HCT116 (cell line): ENCODE results near the gene PPP1R36. TPM values are rescaled to one million over a fixed set of nuclear protein-coding genes. Genes with fewer than 3 reads are reported as not detected.

ENCODE experiments used
- ATAC-seq: fragments of 200-7000 bp; cut with Tn5 transposase; 2 replicates; pipeline ENCODE4 v1.9.1; 2020; ENCODE audit warnings: mild to moderate bottlenecking, moderate library complexity
- BruUV-seq: library from RNA; stranded (reverse); fragments of 400-500 nt; replicated peaks from 2 replicates; lab custom pipeline; 2021; lab: Mats Ljungman, UMichigan
- CTCF ChIA-PET: fragments of 300-600 bp; sonication (Branson Sonifier 250); formaldehyde crosslinking; loops from one replicate; lab custom pipeline; 2021; ENCODE audit warnings: antibody characterized with exemption; lab: Charles Lee
- POLR2A ChIA-PET: fragments of 300-600, 350-600 bp; sonication (Branson Sonifier 250); formaldehyde crosslinking; loops from one replicate; lab custom pipeline; 2021; ENCODE audit warnings: antibody characterized with exemption; lab: Charles Lee
- RAD21 ChIA-PET, 2 experiments: fragments of 300-600 bp; sonication (Branson Sonifier 250); formaldehyde crosslinking; loops; one replicate each; lab custom pipeline; 2023; ENCODE audit warnings: low total read pairs in 2 of 2; ENCODE audit not compliant: uncharacterized antibody in 2 of 2, unreplicated experiment in 2 of 2, low non-redundant PET in 1 of 2; lab: Charles Lee
- DNase-seq: peaks from one replicate; pipeline ENCODE4 v3.0.0-alpha.2; 2010; ENCODE audit warnings: low read depth, low spot score
- H2AFZ ChIP-seq: fragments of 200-600 bp; shearing (Covaris generic), sonication (generic); 2 replicates; pipeline ENCODE4 v1.6.1; 2017; ENCODE audit warnings: low read depth, mixed run types, mixed read lengths, antibody characterized with exemption, low read length; ENCODE audit not compliant: poor library complexity, severe bottlenecking
- H3K27ac ChIP-seq: 2 replicates; pipeline ENCODE4 v1.5.1; 2012; ENCODE audit warnings: low read depth, low read length
- H3K27me3 ChIP-seq: fragments of 200-600 bp; sonication (generic); 2 replicates; pipeline ENCODE4 v1.6.1; 2016; ENCODE audit warnings: mixed run types, low read length, mixed read lengths; ENCODE audit not compliant: insufficient read depth
- H3K36me3 ChIP-seq, 2 experiments: fragments of 200-500 bp in 1 of 2; fragments of 200-600 bp in 1 of 2; sonication (Bioruptor generic) in 1 of 2; sonication (generic) in 1 of 2; 2 replicates each; pipeline versions ENCODE4 v1.5.1 to v1.6.1; 2014 to 2016; ENCODE audit warnings: low read length in 2 of 2, inconsistent platforms in 1 of 2, mixed read lengths in 1 of 2, mixed run types in 1 of 2; ENCODE audit not compliant: insufficient read depth in 2 of 2, control insufficient read depth in 1 of 2
- H3K4me1 ChIP-seq, 2 experiments: fragments of 200-600 bp in 1 of 2; sonication (generic) in 1 of 2; 2 replicates each; pipeline versions ENCODE4 v1.5.1 to v1.6.1; 2012 to 2017; ENCODE audit warnings: low read length in 2 of 2, inconsistent platforms in 1 of 2, mild to moderate bottlenecking in 1 of 2, mixed read lengths in 1 of 2, mixed run types in 1 of 2, moderate library complexity in 1 of 2; ENCODE audit not compliant: insufficient read depth in 2 of 2, control insufficient read depth in 1 of 2
- H3K4me2 ChIP-seq: fragments of 200-600 bp; sonication (generic); 2 replicates; pipeline ENCODE4 v1.6.1; 2017; ENCODE audit warnings: mixed run types, low read length, mixed read lengths
- H3K4me3 ChIP-seq, 2 experiments: fragments of 200-600 bp in 1 of 2; sonication (generic) in 1 of 2; replicated peaks in 1 of 2; 2 replicates each; pipeline ENCODE4 v1.5.1; 2011 to 2016; ENCODE audit warnings: low read length in 2 of 2, control low read depth in 1 of 2, low read depth in 1 of 2, mild to moderate bottlenecking in 1 of 2, mixed read lengths in 1 of 2, mixed run types in 1 of 2
- H3K79me2 ChIP-seq: fragments of 200-600 bp; sonication (generic); 2 replicates; pipeline ENCODE4 v1.6.1; 2017; ENCODE audit warnings: mild to moderate bottlenecking, mixed run types, low read length, moderate library complexity, mixed read lengths; ENCODE audit not compliant: insufficient read depth
- H3K9ac ChIP-seq: fragments of 200-600 bp; sonication (generic); 2 replicates; pipeline ENCODE4 v1.6.1; 2016; ENCODE audit warnings: low read length, mixed read lengths
- H3K9me2 ChIP-seq: fragments of 200-600 bp; sonication (generic), shearing (Covaris generic); 2 replicates; pipeline ENCODE4 v1.6.1; 2017; ENCODE audit warnings: mixed run types, mild to moderate bottlenecking, moderate library complexity; ENCODE audit not compliant: insufficient read depth
- H3K9me3 ChIP-seq, 2 experiments: fragments of 200-500 bp in 1 of 2; fragments of 200-600 bp in 1 of 2; sonication (Bioruptor generic) in 1 of 2; sonication (generic) in 1 of 2; 2 replicates each; pipeline ENCODE4 v1.6.1; 2014 to 2017; ENCODE audit warnings: low read length in 2 of 2, mixed read lengths in 2 of 2, inconsistent platforms in 1 of 2, low read depth in 1 of 2, mild to moderate bottlenecking in 1 of 2, mixed run types in 1 of 2, moderate library complexity in 1 of 2; ENCODE audit not compliant: control insufficient read depth in 1 of 2, insufficient read depth in 1 of 2
- H4K20me1 ChIP-seq: fragments of 200-600 bp; sonication (generic), shearing (Covaris generic); 2 replicates; pipeline ENCODE4 v1.6.1; 2017; ENCODE audit warnings: mixed run types, mild to moderate bottlenecking, moderate library complexity; ENCODE audit not compliant: insufficient read depth
- CEBPB ChIP-seq: IDR thresholded peaks from 2 replicates; pipeline ENCODE4 v1.6.1; 2012; ENCODE audit warnings: low read depth
- EGR1 ChIP-seq: IDR thresholded peaks from 2 replicates; pipeline ENCODE4 v1.6.1; 2012; ENCODE audit warnings: low read depth
- ELF1 ChIP-seq: IDR thresholded peaks from 2 replicates; pipeline ENCODE4 v1.6.1; 2012; ENCODE audit warnings: low read depth, borderline replicate concordance
- POLR2AphosphoS5 ChIP-seq: IDR thresholded peaks from 2 replicates; pipeline ENCODE4 v1.6.1; 2011; ENCODE audit warnings: mild to moderate bottlenecking, low read depth, low read length, moderate library complexity
- RAD21 ChIP-seq: IDR thresholded peaks from 2 replicates; pipeline ENCODE4 v1.6.1; 2012; ENCODE audit warnings: low read depth, mild to moderate bottlenecking
- SP1 ChIP-seq: IDR thresholded peaks from 2 replicates; pipeline ENCODE4 v1.6.1; 2012; ENCODE audit warnings: low read depth
- SRF ChIP-seq: IDR thresholded peaks from 2 replicates; pipeline ENCODE4 v1.6.1; 2012; ENCODE audit warnings: low read depth
- TCF7L2 ChIP-seq: IDR thresholded peaks from 2 replicates; pipeline ENCODE4 v1.7.0; 2011; ENCODE audit warnings: borderline replicate concordance, inconsistent platforms; ENCODE audit not compliant: insufficient read depth, insufficient read length; ENCODE audit errors: extremely low read depth
- intact Hi-C: fragments of 100-400 bp; cut with micrococcal nuclease; formaldehyde crosslinking; loops from 2 replicates; pipeline ENCODE4 v1.10.0; 2022
- total RNA-seq: library from RNA; stranded (reverse); gene quantifications from one replicate; pipeline ENCODE4 v1.2.1, GENCODE V29; 2021; ENCODE audit not compliant: unreplicated experiment
- TF ChIP-seq, protein P1 (sequence below): IDR thresholded peaks from 2 replicates; pipeline ENCODE4 v1.6.1; 2011; ENCODE audit warnings: mild to moderate bottlenecking, low read length, moderate library complexity; ENCODE audit not compliant: insufficient replicate concordance; ENCODE audit errors: extremely low read depth
- TF ChIP-seq, protein P2 (sequence below): IDR thresholded peaks from 2 replicates; pipeline ENCODE4 v1.6.1; 2012
- TF ChIP-seq, protein P3 (sequence below): IDR thresholded peaks from 2 replicates; pipeline ENCODE4 v1.6.1; 2012

PPP1R36 gene
- total RNA-seq, 1 experiment from 2014 or later, result 0.47 TPM

DNA sequence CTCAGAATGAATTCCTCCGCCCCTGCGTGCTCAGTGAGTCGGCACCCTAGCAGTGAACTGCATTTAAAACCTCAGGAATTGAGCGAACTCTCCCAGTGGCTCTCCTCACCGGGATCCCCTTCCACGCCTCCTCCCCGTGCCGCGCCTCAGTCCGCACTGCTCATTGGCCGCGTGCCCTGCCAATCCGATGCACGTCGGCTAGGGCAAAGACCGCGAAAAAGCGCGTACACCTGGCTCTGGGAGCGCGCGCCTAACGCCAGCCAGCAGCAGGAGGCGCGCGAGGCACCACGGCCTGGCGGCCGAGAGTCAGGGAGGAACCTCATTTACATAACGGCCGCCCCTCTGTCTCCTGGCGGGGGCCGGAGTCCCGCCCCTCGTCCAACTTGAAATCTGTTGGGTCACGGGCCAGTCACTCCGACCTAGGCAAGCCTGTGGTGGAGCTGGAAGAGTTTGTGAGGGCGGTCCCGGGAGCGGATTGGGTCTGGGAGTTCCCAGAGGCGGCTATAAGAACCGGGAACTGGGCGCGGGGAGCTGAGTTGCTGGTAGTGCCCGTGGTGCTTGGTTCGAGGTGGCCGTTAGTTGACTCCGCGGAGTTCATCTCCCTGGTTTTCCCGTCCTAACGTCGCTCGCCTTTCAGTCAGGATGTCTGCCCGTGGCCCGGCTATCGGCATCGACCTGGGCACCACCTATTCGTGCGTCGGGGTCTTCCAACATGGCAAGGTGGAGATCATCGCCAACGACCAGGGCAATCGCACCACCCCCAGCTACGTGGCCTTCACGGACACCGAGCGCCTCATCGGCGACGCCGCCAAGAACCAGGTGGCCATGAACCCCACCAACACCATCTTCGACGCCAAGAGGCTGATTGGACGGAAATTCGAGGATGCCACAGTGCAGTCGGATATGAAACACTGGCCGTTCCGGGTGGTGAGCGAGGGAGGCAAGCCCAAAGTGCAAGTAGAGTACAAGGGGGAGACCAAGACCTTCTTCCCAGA is 9.3 kb upstream of the PPP1R36 start, which contains the start of gene HSPA2 (continued):
- TF ChIP-seq, protein P1, sequence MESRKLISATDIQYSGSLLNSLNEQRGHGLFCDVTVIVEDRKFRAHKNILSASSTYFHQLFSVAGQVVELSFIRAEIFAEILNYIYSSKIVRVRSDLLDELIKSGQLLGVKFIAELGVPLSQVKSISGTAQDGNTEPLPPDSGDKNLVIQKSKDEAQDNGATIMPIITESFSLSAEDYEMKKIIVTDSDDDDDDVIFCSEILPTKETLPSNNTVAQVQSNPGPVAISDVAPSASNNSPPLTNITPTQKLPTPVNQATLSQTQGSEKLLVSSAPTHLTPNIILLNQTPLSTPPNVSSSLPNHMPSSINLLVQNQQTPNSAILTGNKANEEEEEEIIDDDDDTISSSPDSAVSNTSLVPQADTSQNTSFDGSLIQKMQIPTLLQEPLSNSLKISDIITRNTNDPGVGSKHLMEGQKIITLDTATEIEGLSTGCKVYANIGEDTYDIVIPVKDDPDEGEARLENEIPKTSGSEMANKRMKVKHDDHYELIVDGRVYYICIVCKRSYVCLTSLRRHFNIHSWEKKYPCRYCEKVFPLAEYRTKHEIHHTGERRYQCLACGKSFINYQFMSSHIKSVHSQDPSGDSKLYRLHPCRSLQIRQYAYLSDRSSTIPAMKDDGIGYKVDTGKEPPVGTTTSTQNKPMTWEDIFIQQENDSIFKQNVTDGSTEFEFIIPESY, result no peak

DNA sequence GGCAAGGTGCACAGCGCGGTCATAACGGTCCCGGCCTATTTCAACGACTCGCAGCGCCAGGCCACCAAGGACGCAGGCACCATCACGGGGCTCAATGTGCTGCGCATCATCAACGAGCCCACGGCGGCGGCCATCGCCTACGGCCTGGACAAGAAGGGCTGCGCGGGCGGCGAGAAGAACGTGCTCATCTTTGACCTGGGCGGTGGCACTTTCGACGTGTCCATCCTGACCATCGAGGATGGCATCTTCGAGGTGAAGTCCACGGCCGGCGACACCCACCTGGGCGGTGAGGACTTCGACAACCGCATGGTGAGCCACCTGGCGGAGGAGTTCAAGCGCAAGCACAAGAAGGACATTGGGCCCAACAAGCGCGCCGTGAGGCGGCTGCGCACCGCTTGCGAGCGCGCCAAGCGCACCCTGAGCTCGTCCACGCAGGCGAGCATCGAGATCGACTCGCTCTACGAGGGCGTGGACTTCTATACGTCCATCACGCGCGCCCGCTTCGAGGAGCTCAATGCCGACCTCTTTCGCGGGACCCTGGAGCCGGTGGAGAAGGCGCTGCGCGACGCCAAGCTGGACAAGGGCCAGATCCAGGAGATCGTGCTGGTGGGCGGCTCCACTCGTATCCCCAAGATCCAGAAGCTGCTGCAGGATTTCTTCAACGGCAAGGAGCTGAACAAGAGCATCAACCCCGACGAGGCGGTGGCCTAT is 8.3 kb upstream of the PPP1R36 start:
- no peak for TF ChIP-seq EGR1
- no peak for TF ChIP-seq SP1
- TF ChIP-seq, protein P2, sequence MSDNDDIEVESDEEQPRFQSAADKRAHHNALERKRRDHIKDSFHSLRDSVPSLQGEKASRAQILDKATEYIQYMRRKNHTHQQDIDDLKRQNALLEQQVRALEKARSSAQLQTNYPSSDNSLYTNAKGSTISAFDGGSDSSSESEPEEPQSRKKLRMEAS, result no peak
- TF ChIP-seq CEBPB, result no peak
- no peak for TF ChIP-seq TCF7L2
- TF ChIP-seq SRF, result no peak
- TF ChIP-seq, protein P1, result no peak
- TF ChIP-seq POLR2AphosphoS5, result no peak
- no peak for TF ChIP-seq RAD21
- TF ChIP-seq, protein P3, sequence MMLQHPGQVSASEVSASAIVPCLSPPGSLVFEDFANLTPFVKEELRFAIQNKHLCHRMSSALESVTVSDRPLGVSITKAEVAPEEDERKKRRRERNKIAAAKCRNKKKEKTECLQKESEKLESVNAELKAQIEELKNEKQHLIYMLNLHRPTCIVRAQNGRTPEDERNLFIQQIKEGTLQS, result no peak
- no peak for TF ChIP-seq ELF1
- TF ChIP-seq, all 23 proteins: peak for 0
- no peaks in the 10 kb centered on the region for H4K20me1 ChIP-seq
- RAD21 ChIA-PET, result no interaction called here
- no peaks in the 10 kb centered on the region; a peak in 1 of 4 replicates for H3K9me3 ChIP-seq
- H3K36me3 ChIP-seq, result no peaks in the 10 kb centered on the region
- no peak overlapping the region for H3K27ac ChIP-seq
- no peak overlapping the region for H3K9ac ChIP-seq
- peaks cover 3 to 23% of the 10 kb centered on the region in 2 experiments; a peak in 2 of 4 replicates for H3K4me1 ChIP-seq
- no peaks in the 10 kb centered on the region for H3K27me3 ChIP-seq
- H3K4me2 ChIP-seq, result no peak overlapping the region
- intact Hi-C loops, result loop anchor here (10.0 kb wide), 1 partner anchor 93 kb away; no protein-coding TSS in a partner anchor
- H3K4me3 ChIP-seq, result no peak overlapping the region
- no peak overlapping the region for H2AFZ ChIP-seq
- H3K79me2 ChIP-seq, result no peaks in the 10 kb centered on the region
- no peak for ATAC-seq
- no peak for DNase-seq
- POLR2A ChIA-PET, result no interaction called here
- no TSS peak for BruUV-seq
- CTCF ChIA-PET, result no interaction called here
- H3K9me2 ChIP-seq, result no peaks in the 10 kb centered on the region
